Suppressor macrophage treated with lipopolysaccharide for 4 hours (primary cell): ENCODE measurements around the gene SMARCC2.
"Not testable (repeated sequence)": the region's sequence is repeated elsewhere in the genome, so short reads cannot be mapped to it uniquely, and the experiment has no call there.

ENCODE experiments used
- DNase-seq: peaks from one replicate; pipeline ENCODE4 v3.0.0-alpha.2; 2020

SMARCC2 gene

DNA sequence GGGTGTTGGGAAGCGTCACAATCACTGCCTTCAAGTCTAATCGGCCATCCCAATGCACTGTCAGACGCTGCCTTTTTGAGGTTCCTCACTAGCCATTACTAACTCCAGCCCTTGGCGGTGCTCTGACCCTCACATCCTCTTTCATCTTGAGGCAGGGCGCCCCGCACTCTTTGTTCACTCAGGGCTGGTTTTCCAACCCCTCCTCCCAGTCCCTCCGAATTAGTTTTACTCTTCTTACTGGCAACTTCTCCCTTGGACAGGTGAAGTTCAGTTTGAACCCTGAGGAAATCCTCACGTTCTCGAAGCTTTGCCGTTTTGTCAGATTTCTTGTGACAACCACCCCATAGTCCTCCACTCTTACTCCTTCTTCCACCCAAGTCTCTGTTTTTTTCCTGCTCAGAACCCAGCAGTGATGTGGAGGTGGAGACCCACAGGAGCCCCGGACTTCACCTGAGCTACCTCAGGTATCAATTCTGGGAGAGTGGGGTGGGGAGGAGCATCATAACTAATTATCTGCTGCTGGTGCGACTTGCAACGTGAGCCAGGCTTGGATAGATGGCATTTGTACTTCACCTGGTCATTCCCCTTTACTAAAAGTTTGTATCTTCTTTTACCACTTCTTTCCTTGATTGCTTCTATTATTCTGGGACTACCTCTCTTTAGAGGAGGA is 70.5 kb downstream of the SMARCC2 start:
- DNase-seq = peak; percentile 55

DNA sequence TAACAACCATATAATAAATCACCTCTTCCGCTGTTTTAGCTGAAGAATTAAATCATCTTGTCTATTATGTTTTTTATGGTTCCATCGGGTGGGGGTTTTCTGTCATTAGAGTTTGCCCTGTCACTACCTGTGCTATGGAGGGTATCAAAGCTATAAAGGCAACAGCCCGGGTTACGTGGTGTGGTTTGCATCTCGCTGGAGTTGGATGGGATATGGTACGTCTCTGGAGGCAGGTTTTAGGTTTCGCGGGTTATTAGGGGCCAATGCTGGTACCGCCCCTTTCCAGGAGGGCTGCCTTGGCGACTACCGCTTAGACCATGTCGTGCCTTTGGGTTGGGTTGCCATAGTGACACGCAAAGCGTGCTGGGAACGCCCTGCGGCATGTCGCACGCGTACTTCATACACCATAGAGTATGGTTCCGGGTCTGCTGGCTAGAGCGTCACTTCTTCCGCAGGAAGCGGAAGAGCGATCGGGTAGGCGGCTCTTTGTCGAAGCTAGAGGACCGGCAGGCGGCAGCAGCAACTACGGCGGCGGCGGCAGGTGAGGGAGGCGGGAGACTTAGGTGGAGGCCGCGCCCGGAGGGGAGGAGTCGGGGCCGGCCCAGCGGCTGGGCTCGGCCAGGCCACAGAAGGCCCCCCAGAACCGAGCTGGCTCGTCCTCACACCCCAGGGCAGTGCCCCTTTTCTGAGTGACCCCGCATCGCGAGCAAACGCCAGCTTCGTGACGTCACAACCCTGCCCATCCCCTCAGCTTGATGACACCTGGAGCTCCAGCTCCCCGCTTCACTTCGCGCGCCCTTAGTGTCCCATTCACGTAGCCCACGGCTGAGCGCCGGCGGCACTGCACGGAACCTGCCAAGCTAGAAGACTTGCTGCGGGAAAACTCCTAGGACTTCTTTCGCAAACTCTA is 71.2 kb downstream of the SMARCC2 start, which contains the start of gene ZC3H10:
Gene ZC3H10, plus strand, starts transcription at position 489 of the 910 bp plus-strand sequence. CDS start 2,297 bp downstream, outside the sequence.
- DNase-seq = peak; percentile 98

DNA sequence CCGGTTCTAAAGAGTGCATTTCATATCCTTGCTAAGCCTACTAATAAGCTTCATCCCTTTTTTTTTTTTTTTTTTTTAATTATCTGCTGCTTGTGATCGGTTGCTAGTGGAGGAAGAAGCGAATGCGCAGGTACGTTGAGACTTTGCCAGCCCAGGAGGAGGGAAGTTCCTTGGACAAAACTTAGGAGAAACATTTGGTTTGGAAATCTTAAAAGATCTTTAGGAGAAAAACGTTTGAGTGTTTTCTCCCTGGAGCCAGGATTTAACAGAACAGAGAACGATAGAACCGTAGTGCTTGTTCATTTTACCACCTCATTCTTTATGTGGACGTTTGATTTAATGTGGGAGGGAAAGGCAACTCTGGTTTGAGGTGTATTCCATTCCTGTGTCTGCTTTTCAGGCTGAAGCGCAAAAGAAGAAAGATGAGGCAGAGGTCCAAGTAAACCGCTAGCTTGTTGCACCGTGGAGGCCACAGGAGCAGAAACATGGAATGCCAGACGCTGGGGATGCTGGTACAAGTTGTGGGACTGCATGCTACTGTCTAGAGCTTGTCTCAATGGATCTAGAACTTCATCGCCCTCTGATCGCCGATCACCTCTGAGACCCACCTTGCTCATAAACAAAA is 72.1 kb downstream of the SMARCC2 start:
- DNase-seq = not testable (repeated sequence)

DNA sequence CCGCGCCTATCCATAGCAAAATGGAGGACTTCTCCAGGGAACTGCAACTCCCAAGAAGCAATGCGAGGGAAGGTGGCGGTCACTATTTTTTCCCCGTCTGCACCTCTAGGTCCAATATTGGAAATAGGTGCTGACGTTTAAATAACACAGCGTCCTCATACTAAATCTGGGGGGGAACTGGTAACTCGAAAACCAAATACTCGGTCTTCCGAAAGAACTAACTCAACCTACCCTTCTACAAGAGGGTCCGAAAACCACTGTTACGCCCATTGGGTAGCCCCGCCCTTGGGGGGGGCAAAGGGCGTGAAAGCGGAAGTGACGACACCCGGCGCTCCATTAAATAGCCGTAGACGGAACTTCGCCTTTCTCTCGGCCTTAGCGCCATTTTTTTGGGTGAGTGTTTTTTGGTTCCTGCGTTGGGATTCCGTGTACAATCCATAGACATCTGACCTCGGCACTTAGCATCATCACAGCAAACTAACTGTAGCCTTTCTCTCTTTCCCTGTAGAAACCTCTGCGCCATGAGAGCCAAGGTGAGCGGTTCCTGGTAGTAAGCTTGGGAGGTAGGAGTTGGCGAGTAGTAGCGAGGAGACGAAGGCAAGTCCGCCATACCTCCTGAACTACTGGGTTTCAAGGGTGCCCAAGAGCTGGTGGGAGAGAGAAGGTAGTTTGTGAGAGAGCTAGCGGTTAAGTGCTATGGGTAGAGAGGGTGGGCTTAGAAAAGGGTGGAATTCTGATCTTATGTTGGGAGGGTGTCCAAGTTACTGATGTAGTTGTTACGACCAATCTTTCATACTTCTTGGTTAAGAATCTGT is 72.8 kb downstream of the SMARCC2 start, which contains the start of gene RPL41:
Gene RPL41, plus strand, starts transcription at position 367 of the 815 bp plus-strand sequence.
- DNase-seq = peak; percentile 98

DNA sequence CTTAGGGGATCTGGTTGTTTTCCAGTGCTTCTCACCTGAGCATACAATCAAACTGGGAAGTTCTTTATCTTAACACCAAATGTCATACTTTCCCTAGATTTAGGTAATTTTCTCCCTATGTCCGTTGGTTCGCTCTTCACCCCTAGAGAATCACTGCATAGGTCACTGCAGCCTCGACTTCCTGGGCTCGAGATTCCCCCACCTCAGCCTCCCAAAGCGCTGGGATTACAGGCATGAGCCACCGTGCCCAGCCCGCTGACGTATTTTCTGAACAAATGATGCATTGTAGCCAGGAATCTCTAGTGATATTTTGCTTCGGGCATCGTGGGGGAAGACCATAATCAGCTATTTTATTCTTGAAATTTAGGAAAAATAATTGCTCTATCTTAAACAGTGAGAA is 74.0 kb downstream of the SMARCC2 start:
- DNase-seq = no peak

DNA sequence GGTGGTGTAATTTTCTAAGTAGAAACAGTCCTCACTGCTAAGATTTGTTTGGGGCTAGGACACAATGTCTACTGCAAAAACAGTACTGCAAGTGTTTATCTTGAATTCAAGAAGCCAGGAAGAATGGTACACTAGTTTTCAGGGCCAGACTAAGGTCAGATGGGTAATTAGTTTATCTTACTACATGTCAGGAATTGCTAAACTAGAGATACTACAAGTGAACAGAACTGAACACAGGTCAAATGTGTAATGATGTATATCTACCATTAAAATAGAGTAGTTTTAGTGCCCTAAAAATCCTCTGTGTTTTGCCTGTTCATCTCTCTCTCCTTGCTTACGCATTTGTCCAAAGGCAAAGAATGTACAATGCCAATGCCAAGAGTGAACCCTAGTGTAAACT is 75.2 kb downstream of the SMARCC2 start:
- no peak for DNase-seq
